Liver (tissue), 9 donors: Measurements from ENCODE around the gene DOK6. TPM values are rescaled to one million over a fixed set of nuclear protein-coding genes. Genes with fewer than 3 reads are reported as not detected.

Experiments used
- DNase-seq: peaks from one replicate; pipeline ENCODE4 v3.0.0-alpha.2; 2017; ENCODE audit warnings: low spot score
- H3K27ac ChIP-seq, 2 donors: one replicate each; pipeline ENCODE4 v1.7.0; 2013; ENCODE audit warnings: inconsistent platforms in 2 of 2, low read length in 2 of 2, control low read depth in 1 of 2, low read depth in 1 of 2, mild to moderate bottlenecking in 1 of 2
- H3K27me3 ChIP-seq, 4 donors: one replicate each; pipeline versions ENCODE4 v1.6.1 to v1.7.0; 2013; ENCODE audit warnings: low read length in 3 of 4, inconsistent platforms in 1 of 4, mild to moderate bottlenecking in 1 of 4, moderate library complexity in 1 of 4; ENCODE audit not compliant: control insufficient read depth in 4 of 4, insufficient read depth in 4 of 4
- H3K36me3 ChIP-seq, 4 donors: one replicate each; pipeline versions ENCODE4 v1.6.1 to v1.7.0; 2013; ENCODE audit warnings: low read length in 3 of 4, mild to moderate bottlenecking in 3 of 4, low read depth in 1 of 4, moderate library complexity in 1 of 4; ENCODE audit not compliant: control insufficient read depth in 4 of 4, insufficient read depth in 3 of 4
- H3K4me1 ChIP-seq, 4 donors: one replicate each; pipeline versions ENCODE4 v1.6.1 to v1.7.0; 2013; ENCODE audit warnings: low read length in 3 of 4, mild to moderate bottlenecking in 3 of 4, moderate library complexity in 1 of 4; ENCODE audit not compliant: control insufficient read depth in 4 of 4, insufficient read depth in 4 of 4
- H3K4me3 ChIP-seq, 3 donors: one replicate each; pipeline versions ENCODE4 v1.6.1 to v1.7.0; 2013; ENCODE audit warnings: low read length in 3 of 3, control low read depth in 1 of 3, low read depth in 1 of 3, mild to moderate bottlenecking in 1 of 3
- H3K9ac ChIP-seq, 2 donors: one replicate each; pipeline ENCODE4 v1.7.0; 2013; ENCODE audit warnings: low read length in 2 of 2, mild to moderate bottlenecking in 2 of 2, moderate library complexity in 2 of 2, control low read depth in 1 of 2, low read depth in 1 of 2
- H3K9me3 ChIP-seq, 4 donors: one replicate each; pipeline versions ENCODE4 v1.6.1 to v1.7.0; 2013; ENCODE audit warnings: low read length in 3 of 4; ENCODE audit not compliant: control insufficient read depth in 4 of 4
- EGR1 ChIP-seq, 2 donors: IDR thresholded peaks; 2 replicates each; pipeline ENCODE4 v1.6.1; 2016 to 2018; ENCODE audit warnings: antibody characterized with exemption in 2 of 2, low read depth in 2 of 2
- FOXA1 ChIP-seq: IDR thresholded peaks from 2 replicates; pipeline ENCODE4 v1.6.1; 2016; ENCODE audit warnings: antibody characterized with exemption
- FOXA2 ChIP-seq: IDR thresholded peaks from 2 replicates; pipeline ENCODE4 v1.6.1; 2016; ENCODE audit warnings: antibody characterized with exemption
- GABPA ChIP-seq, 2 donors: IDR thresholded peaks in 1 of 2; conservative IDR thresholded peaks in 1 of 2; 2 replicates each; pipeline ENCODE4 v1.6.1; 2016; ENCODE audit warnings: antibody characterized with exemption in 2 of 2, mild to moderate bottlenecking in 1 of 2, moderate library complexity in 1 of 2
- HNF4A ChIP-seq, 2 donors: conservative IDR thresholded peaks; 2 replicates each; pipeline ENCODE4 v1.6.1; 2016; ENCODE audit warnings: antibody characterized with exemption in 2 of 2, mild to moderate bottlenecking in 2 of 2
- HNF4G ChIP-seq: IDR thresholded peaks from 2 replicates; pipeline ENCODE4 v1.6.1; 2016; ENCODE audit warnings: antibody characterized with exemption
- JUND ChIP-seq, 2 donors: IDR thresholded peaks; 2 replicates each; pipeline ENCODE4 v1.6.1; 2016; ENCODE audit warnings: antibody characterized with exemption in 2 of 2
- NR2F2 ChIP-seq: IDR thresholded peaks from 2 replicates; pipeline ENCODE4 v1.6.1; 2016; ENCODE audit warnings: antibody characterized with exemption
- RXRA ChIP-seq, 2 donors: IDR thresholded peaks; 2 replicates each; pipeline ENCODE4 v1.6.1; 2017 to 2018; ENCODE audit warnings: antibody characterized with exemption in 2 of 2, mild to moderate bottlenecking in 1 of 2
- SP1 ChIP-seq: IDR thresholded peaks from 2 replicates; pipeline ENCODE4 v1.6.1; 2018; ENCODE audit warnings: antibody characterized with exemption, mild to moderate bottlenecking
- TAF1 ChIP-seq: conservative IDR thresholded peaks from 2 replicates; pipeline ENCODE4 v1.6.1; 2016; ENCODE audit warnings: antibody characterized with exemption, mild to moderate bottlenecking
- YY1 ChIP-seq: IDR thresholded peaks from 2 replicates; pipeline ENCODE4 v1.6.1; 2016; ENCODE audit warnings: antibody characterized with exemption, mild to moderate bottlenecking
- ZBTB33 ChIP-seq: IDR thresholded peaks from 2 replicates; pipeline ENCODE4 v1.6.1; 2016; ENCODE audit warnings: antibody characterized with exemption
- WGBS: extraction: QIAGEN DNeasy Blood & Tissue Kit; methylation state at CpG from one replicate; pipeline ENCODE4 v1.1.7; 2013; 5-methylcytosine and 5-hydroxymethylcytosine counted together
- polyA plus RNA-seq, 2 donors: library from polyadenylated mRNA; stranded (reverse) in 1 of 2; unstranded in 1 of 2; fragments of 200-250 nt in 1 of 2; fragments of >200 nt in 1 of 2; fragmentation: Nextera tagmentation in 1 of 2; extraction: Ambion mirVana in 1 of 2; gene quantifications; one replicate each; pipeline versions ENCODE4 v1.2.1 to v1.2.3, GENCODE V29; 2013 to 2015
- total RNA-seq, 2 donors: library from RNA; depleted of rRNA; stranded (reverse); fragments of >200 nt; gene quantifications; one replicate each; pipeline ENCODE4 v1.2.3, GENCODE V29; 2014
- TF ChIP-seq, protein P1 (sequence below): IDR thresholded peaks from 2 replicates; pipeline ENCODE4 v1.6.1; 2016; ENCODE audit warnings: antibody characterized with exemption
- TF ChIP-seq, protein P2 (sequence below): IDR thresholded peaks from 2 replicates; pipeline ENCODE4 v1.6.1; 2016; ENCODE audit warnings: antibody characterized with exemption
- TF ChIP-seq, protein P3 (sequence below): fragments of 150-350 bp; IDR thresholded peaks from 2 replicates; pipeline ENCODE4 v1.5.1; 2017; ENCODE audit warnings: improper control_type of control experiment, low read depth, low read length; ENCODE audit not compliant: missing input control
- TF ChIP-seq, protein P4 (sequence below): IDR thresholded peaks from 2 replicates; pipeline ENCODE4 v1.6.1; 2016; ENCODE audit warnings: antibody characterized with exemption, mild to moderate bottlenecking
- donor health status: healthy.
- donor health status: healthy.
- donor health status: healthy.
- donor health status: healthy.
- donor health status: healthy.

DOK6 gene
- total and polyA plus RNA-seq, 4 donors = 0.08 to 1.1 (median 0.67) TPM

- 66% methylated on average over 4 of the region's 4 CpGs for WGBS
- no peak overlapping the region for H3K4me3 ChIP-seq
- H3K27me3 ChIP-seq = no peaks in the 10 kb centered on the region
- H3K36me3 ChIP-seq = peaks cover 0 to 5% (median 0%) of the 10 kb centered on the region in 4 donors
- TF ChIP-seq, protein P1, sequence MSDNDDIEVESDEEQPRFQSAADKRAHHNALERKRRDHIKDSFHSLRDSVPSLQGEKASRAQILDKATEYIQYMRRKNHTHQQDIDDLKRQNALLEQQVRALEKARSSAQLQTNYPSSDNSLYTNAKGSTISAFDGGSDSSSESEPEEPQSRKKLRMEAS = no peak
- TF ChIP-seq TAF1 (no peak), ZBTB33 (no peak), NR2F2 (no peak)
- no peak overlapping the region for H3K27ac ChIP-seq
- no peaks in the 10 kb centered on the region for H3K9me3 ChIP-seq
- DNase-seq = no peak
- no peaks in the 10 kb centered on the region for H3K4me1 ChIP-seq
- no peak overlapping the region for H3K9ac ChIP-seq
Observed at GRCh38 chr18:69865776-69866175, 465.1 kb downstream of the DOK6 start.

- no peaks in the 10 kb centered on the region for H3K4me1 ChIP-seq
- no peak overlapping the region for H3K27ac ChIP-seq
- no peaks in the 10 kb centered on the region for H3K27me3 ChIP-seq
- no peak for TF ChIP-seq SP1
- TF ChIP-seq, protein P2, sequence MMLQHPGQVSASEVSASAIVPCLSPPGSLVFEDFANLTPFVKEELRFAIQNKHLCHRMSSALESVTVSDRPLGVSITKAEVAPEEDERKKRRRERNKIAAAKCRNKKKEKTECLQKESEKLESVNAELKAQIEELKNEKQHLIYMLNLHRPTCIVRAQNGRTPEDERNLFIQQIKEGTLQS = no peak
- no peak for TF ChIP-seq YY1
- no peak for TF ChIP-seq FOXA1
- no peak for TF ChIP-seq FOXA2
- TF ChIP-seq, protein P3, sequence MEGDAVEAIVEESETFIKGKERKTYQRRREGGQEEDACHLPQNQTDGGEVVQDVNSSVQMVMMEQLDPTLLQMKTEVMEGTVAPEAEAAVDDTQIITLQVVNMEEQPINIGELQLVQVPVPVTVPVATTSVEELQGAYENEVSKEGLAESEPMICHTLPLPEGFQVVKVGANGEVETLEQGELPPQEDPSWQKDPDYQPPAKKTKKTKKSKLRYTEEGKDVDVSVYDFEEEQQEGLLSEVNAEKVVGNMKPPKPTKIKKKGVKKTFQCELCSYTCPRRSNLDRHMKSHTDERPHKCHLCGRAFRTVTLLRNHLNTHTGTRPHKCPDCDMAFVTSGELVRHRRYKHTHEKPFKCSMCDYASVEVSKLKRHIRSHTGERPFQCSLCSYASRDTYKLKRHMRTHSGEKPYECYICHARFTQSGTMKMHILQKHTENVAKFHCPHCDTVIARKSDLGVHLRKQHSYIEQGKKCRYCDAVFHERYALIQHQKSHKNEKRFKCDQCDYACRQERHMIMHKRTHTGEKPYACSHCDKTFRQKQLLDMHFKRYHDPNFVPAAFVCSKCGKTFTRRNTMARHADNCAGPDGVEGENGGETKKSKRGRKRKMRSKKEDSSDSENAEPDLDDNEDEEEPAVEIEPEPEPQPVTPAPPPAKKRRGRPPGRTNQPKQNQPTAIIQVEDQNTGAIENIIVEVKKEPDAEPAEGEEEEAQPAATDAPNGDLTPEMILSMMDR = no peak
- no peak for TF ChIP-seq TAF1
- TF ChIP-seq JUND (IDR thresholded peaks at IDR 0.05) = no peak
- TF ChIP-seq HNF4G = no peak
- no peak for TF ChIP-seq RXRA (IDR thresholded peaks at IDR 0.05)
- TF ChIP-seq GABPA (IDR thresholded peaks at IDR 0.05 in 1 of 2, conservative IDR thresholded peaks at IDR 0.05 in 1 of 2) = no peak
- TF ChIP-seq HNF4A (conservative IDR thresholded peaks at IDR 0.05) = no peak
- no peak for TF ChIP-seq EGR1 (IDR thresholded peaks at IDR 0.05; ENCODE audit: low read depth in 2 of 2)
- 87% methylated on average over 4 of the region's 4 CpGs for WGBS
- H3K9ac ChIP-seq = no peak overlapping the region
- H3K4me3 ChIP-seq = no peak overlapping the region
- peaks cover 0 to 5% (median 0%) of the 10 kb centered on the region in 4 donors for H3K36me3 ChIP-seq
- H3K9me3 ChIP-seq = no peaks in the 10 kb centered on the region
- no peak for DNase-seq
Observed at GRCh38 chr18:69866212-69866611, 465.5 kb downstream of the DOK6 start.

DNA sequence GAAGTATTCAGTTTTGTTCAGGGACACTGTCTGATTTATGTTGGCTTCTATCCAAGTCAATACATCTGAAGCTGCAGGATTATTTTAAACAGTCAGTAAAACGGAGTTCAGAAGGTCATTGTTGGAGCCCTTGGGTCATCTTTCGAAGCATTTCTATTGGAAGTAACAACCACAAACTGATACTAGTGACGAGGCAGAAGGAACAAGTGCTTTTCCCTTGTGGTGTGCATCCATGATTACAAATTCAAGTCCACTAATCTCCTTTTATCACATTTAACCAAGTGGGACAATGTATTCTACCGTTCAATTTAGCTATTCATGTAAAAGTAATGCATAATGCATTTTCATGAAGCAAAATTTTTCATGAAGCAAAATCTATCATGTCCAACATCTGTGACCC lies 470.0 kb downstream of the DOK6 start:
- no peak for DNase-seq
- no peaks in the 10 kb centered on the region for H3K27me3 ChIP-seq
- WGBS = 84% methylated on average over 4 of the region's 4 CpGs
- H3K9ac ChIP-seq = no peak overlapping the region
- H3K4me3 ChIP-seq = no peak overlapping the region
- no peak for TF ChIP-seq HNF4A (conservative IDR thresholded peaks at IDR 0.05)
- TF ChIP-seq, protein P1 = no peak
- TF ChIP-seq, protein P4, sequence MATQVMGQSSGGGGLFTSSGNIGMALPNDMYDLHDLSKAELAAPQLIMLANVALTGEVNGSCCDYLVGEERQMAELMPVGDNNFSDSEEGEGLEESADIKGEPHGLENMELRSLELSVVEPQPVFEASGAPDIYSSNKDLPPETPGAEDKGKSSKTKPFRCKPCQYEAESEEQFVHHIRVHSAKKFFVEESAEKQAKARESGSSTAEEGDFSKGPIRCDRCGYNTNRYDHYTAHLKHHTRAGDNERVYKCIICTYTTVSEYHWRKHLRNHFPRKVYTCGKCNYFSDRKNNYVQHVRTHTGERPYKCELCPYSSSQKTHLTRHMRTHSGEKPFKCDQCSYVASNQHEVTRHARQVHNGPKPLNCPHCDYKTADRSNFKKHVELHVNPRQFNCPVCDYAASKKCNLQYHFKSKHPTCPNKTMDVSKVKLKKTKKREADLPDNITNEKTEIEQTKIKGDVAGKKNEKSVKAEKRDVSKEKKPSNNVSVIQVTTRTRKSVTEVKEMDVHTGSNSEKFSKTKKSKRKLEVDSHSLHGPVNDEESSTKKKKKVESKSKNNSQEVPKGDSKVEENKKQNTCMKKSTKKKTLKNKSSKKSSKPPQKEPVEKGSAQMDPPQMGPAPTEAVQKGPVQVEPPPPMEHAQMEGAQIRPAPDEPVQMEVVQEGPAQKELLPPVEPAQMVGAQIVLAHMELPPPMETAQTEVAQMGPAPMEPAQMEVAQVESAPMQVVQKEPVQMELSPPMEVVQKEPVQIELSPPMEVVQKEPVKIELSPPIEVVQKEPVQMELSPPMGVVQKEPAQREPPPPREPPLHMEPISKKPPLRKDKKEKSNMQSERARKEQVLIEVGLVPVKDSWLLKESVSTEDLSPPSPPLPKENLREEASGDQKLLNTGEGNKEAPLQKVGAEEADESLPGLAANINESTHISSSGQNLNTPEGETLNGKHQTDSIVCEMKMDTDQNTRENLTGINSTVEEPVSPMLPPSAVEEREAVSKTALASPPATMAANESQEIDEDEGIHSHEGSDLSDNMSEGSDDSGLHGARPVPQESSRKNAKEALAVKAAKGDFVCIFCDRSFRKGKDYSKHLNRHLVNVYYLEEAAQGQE = no peak
- TF ChIP-seq, protein P2 = no peak
- no peak for TF ChIP-seq NR2F2
- H3K4me1 ChIP-seq = no peaks in the 10 kb centered on the region
- H3K9me3 ChIP-seq = no peaks in the 10 kb centered on the region
- peaks cover 0 to 2% (median 0%) of the 10 kb centered on the region in 4 donors for H3K36me3 ChIP-seq
- no peak overlapping the region for H3K27ac ChIP-seq
